NCI-H526 (cell line): ENCODE data around the gene SORCS2.

Source experiments
- DNase-seq, 2 experiments: peaks; one replicate each; lab custom pipeline; 2025; lab: John Stamatoyannopoulos, UW

The SORCS2 gene

DNA sequence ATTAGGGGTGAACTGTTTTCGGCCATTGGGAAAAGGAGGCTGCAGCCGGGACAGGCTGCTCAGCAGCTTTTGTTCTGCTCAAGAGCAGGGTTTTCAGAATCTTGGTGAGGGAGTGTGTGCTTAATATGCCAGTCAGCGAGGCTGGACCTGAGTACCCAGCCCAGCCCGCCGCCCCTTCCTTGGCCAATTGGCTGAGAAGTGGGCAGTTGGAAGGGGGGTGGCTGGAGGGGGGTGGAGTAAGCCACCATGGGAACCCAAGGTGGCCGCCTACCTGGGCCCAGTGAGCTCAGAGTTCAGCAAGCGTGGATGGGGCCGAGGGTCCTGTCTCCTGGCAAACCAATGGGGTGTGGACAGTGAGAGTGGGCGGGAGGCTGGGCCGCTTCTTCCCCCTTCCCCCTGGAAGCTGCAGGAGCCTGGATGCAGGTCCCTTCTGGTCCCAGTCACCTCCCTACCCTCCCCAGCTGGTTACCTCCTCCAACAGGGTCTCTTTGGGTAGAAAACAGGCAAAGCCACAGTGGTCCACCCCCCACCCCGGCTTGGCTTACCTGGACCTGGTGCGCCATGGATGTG is 52.5 kb downstream of the SORCS2 start:
- DNase-seq = no peak

DNA sequence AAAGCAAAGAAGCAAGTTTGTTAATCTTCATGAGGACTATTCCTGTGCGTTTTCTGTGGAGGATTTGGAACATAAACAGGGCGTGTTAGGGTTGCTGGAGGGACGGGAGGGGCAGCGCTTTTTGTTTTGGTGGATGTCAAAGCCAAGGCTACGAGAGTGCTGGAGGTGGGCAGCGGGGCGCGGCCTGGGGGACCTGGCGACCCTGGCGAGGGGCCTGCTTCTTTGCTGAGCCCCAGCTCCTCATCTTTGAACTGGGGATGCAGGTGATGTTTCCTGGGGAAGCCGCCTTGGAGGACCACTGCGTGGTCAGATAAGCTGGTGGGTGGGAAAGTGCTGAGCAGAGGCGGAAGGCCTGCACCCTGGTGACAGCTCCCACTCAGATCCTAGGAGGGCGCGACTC is 55.2 kb downstream of the SORCS2 start:
- DNase-seq = no peak

DNA sequence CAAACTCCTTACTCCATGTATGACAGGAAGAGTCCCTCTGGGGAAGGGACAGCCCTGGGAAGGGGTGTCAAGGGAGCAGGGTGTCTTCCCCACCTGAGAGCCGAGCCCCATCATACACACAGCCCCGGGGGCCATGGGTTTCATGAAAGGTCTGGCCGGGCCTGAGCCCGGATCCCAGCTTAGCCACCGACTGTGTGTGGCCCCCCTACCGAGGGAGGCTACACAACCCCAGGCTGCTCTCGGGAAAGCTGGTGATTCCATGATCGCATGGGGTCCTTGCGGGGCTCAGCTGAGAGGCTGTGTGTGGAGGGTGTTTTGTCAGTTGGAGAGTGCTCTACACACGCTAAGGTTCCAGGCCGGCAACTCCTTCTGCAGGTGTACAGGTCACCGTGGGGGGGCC is 55.6 kb downstream of the SORCS2 start:
- no peak for DNase-seq

DNA sequence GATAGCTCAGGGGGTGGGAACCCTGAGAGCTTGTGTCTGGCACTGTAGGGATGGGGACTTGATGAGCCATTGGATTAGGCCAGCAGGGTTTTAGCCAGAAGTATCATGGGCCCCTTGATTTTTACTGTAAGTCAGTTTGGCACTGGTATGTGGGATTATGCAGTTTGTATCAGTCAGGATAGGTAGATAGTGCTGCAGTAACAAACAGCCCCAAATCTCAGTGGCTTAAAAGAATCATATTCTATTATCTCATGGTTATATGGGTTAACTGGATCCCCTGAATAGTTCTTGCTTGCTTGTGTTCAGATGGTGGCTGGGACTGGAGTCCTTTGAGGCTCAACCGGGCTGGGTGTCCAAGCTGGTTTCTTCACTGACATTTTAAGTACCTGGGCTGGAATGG is 56.5 kb downstream of the SORCS2 start:
- DNase-seq = no peak

DNA sequence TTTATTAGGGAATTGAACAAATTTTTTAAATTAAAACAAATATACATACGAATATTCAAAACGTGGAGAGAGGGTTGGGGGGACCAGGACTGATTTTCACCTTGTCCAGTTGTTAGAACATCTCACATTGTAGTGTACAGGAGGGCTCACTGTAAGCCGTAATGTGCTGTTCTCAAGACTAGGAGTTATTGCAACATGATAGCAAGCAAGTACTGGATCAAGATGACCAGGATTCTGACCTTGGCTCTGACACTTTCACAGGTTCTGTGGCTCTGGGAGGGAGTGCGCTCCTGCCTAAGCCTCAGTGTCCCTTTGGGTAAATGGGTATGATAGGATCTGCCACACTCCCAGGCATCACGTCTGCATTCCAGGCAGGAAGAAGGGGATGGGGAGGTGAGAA is 59.0 kb downstream of the SORCS2 start:
- DNase-seq = no peak

DNA sequence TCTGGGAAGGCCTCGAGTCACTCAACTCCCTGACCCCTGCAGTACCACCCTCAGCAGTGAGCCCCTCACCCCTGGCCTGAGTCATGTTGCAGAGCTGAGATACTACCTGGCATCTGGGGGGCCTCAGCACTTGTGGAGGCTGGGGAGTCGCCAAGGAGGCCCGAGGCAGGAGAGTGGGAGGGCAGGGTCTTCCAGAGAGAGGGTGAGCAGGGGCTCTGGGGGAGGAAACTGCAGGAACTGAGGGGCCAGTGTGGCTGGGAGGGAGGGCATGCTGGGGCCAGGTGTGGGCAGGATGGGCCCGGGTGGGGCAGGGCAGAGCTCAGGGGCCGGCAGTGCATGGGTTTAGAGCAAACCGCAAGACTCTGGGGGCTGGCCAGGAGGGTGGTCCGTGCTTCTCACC is 59.7 kb downstream of the SORCS2 start:
- DNase-seq = no peak

DNA sequence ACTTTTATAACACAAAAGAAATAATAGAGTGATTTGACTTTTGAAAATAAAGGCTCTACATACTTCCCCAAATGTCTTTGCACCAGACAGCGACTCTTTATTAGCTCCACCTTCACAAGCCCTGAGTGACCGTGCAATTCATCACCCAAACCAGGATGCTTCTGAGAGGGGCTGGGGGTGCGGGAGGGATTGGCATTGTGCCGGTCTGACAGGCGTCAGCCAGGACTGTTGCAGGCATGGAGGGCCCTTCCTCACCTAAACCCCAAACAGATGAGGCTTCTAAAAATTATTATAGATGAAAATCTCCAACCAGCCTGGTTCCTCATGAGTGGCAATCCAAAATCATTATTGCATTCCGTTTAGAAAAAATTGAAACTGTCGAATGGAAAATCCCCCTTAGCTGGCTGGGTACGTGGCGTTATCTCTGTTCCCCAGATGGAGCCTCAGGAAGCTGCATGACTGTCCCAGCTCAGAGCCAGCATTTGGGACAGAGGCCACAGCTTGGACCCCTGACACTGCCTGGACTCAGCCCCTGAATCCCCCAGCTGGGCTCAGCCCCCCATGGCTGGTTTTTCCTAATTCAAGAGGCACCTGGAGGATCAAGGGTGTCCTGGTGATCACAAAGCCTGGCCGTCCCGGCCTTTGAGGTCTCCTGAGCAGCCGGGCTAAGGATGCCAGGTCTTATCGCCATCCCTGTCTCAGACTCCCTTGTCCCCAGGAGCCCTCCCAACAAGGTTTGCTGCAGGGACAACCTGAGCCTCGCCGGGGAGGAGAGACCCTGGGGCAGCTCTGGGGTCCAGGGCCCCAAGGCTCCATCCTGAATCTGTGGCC is 60.4 kb downstream of the SORCS2 start:
- no peak for DNase-seq

DNA sequence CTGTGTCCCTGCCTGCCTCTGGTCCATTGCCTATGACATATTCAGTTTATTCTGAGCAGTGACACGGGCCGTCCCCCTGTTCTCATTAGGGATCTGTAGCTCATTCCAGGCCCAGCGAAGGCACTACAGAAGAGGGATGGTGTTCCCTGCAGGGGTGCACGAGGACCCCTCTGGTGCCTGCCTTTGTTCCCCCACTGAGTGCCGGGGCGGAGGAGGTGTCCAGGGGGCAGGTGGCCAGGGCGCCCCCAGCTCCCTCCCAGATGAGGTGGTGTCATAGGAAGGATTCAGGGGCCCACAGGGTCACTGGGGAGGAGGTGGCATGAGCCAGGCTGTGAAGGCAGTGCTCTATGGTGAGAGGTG is 61.0 kb downstream of the SORCS2 start:
- DNase-seq = no peak

DNA sequence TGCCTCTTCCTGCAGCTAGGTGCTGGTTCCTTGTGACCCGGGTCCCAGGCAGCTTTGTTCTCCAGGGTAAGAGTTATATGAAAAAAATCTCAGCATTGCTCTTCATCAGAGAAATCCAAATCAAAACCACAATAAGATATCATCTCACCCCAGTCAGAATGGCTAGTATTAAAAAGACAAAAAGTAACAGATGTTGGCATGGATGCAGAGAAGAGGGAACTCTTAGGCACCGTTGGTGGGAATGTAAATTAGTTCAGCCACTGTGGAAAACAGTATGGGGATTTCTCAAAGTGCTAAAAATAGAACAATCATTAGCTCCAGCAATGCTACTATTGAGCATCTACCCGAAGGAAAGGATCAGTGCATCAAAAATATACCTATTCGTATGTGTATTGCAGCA is 61.5 kb downstream of the SORCS2 start:
- no peak for DNase-seq

DNA sequence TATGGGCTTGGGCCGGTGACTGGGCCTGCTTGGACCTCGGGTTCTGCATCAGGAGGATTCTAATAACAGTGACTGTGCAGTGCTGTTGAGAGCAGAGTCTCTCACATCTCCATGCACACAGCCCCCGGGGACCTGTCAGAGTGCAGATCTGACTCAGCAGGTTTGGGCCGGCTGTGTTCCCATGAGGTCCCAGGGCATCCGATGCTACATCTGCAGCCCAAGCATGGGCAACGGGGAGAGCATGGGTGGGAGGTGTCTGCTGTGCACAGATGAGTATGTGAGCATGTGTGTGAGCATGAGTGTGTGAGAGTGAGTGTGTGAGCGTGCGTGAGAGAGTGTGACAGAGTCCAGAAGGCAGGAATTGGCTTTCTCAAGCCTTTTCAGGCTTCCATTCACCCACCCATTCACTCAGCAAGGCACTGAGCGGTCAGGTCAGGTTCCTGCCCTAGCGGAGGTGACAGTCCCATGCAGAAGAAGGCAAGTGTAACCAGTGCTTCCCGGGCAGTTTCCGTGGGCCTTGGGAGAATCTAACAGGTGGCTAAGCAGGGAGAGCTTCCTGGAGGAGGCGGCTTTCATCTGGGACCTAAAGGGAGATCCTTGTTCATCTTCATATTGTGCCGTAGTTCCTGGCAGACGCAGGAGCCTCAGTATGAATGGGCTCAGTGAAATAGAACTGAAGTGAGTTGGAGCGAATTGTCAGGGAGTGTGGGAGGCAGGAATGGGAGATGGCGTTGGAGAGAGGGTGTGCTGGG is 62.6 kb downstream of the SORCS2 start:
- DNase-seq = peak in 1 of 2 experiments; percentile 32

DNA sequence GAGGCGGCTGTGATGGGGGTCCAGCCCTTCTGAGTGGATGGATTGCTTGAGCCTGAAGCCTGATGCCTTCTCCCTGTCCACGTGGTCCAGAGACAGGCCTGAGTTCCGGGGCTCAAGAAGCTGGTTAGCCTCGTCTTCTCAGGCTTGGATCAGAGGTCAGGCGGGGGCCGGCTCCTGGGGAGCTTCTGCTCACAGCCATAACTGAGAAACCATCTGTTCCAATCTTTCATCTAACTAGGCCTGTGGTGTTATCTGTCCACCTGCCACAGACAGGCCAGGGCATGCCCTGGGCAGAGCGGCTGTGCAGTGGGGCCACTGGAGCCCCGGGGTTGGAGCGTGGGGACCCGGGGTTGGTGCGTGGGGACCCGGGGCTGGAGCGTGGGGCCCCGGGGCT is 63.1 kb downstream of the SORCS2 start:
- DNase-seq = peak in 1 of 2 experiments; percentile 22

DNA sequence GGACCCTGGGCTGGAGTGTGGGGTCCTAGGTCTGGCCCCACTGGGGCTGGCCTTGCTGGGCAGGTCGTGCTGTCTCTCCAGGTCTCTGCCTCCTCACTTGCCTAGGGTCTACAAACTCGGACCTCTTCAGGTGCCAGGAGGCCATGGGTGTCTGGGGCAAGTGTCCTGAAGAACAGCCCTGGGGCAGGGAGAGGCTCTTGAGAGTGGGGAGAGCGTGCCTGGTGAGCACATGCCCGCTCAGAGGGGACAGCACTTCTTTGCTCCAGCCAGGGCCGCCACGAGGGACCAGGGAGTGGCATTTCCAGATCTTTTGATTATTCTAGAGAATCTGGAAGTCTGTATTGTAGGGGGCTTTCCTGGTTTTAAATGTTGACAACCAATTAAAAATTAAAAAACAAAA is 63.7 kb downstream of the SORCS2 start:
- DNase-seq = no peak

DNA sequence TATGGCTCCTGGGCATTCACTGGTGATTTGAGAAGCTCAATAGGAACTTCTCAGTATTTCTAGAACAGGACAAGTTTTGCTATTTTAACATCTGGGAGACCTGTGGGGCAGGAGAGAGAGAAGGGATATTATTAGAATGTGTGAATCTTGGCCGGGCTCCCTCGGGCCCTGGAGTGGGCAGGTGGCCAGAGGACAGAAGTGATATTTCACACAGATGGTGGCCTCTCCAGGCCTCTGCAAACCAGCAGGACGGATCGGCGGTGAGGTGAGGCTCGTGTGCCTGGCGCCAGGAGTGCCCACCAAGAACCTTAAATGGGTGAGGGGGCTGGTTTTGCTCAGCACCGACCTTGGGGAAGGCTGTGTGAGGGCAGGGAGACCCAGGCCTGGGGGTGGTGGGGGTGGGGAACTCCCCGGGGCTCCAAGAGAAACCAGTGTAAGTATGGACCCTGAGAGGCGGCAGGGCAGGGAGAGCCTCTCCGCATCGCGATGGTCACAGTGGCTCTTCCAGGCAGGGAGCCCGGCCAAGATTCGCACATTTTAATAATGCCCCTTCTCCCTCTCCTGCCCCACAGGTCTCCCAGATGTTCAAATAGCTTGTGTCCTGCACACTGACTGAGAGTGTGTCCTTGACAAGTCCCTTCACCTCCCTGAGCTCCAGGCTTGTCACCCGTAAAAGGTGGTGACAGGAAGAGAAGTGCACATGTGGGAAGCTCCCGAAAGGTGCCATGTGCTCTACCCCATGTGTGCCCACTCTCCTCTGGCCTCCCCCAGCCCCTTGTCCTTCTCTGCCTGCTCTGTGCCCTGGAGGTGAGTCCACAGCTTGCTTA is 64.9 kb downstream of the SORCS2 start:
- DNase-seq = no peak

DNA sequence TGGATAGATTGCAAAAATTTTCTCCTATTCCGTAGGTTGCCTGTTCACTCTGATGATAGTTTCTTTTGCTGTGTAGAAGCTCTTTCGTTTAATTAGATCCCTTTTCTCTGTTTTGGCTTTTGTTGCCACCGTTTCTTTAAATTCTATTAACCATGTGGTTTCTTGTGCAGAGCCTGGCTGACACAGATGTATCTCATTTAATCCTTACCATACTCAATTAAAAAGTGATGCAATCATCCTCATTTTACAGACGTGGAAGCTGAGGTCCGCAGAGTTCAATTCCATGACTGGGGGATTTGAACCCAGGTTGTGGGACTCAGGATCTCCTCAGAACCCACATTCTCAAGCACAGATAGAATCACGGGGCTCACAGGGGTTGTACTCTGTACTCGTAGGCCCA is 66.7 kb downstream of the SORCS2 start:
- DNase-seq = no peak

DNA sequence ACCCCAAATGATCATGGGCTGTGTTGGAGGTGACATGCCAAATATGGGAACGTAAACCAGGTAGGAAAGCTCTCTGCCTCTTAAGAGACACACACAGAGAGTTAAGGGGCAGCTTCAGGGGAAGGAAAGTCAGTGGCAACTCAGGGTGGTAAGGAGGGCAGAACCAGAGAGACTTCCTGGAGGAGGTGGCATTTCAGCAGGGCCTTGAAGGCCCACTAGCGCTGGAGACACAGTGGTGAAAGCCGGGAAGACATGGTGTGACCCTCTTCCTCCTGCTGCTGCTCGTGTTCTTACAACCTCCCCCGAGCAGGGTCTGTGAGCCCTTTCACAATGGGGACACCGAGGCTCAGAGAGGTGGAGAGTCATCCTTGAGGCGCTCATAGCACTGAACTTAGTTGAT is 68.2 kb downstream of the SORCS2 start:
- no peak for DNase-seq

DNA sequence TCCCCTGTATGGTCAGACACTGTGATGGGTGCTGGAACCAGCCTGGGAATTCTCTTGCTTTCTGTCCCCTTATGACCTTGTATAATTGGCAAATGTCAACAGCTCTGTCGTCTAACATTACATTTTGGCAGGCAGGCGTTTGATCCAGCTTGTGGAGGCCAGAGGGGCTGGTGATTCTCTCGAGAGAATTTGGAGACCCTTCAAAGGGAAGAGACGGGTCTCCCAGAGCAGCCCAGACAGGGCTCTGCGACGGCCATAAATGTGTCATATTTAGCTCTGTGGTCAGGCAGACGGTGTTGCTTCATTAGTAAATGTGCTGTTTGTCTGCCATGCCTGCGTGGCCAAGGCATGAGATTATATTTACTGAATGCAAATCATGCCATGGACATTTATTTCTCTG is 68.7 kb downstream of the SORCS2 start:
- DNase-seq = peak; percentile 27 to 47

DNA sequence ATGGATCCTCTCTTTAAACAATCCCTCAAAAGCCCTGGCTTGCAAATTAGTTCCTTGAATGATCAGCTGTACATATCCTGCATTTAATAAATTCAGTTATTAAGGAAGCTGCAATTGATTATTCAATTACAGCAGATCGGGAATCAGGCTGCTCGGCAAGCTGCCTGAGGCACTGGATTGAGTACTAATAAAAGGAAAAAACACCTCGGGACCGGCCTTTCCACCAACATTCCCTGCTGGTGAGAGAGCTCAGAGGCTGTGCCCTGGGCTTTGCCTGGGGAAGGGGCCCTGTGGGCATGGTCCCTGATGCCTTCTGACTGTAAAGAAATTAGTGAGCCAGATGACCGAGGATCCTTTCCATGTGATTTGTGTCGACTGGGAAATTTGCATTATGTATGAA is 69.2 kb downstream of the SORCS2 start:
- peak in 1 of 2 experiments; percentile 27 for DNase-seq

DNA sequence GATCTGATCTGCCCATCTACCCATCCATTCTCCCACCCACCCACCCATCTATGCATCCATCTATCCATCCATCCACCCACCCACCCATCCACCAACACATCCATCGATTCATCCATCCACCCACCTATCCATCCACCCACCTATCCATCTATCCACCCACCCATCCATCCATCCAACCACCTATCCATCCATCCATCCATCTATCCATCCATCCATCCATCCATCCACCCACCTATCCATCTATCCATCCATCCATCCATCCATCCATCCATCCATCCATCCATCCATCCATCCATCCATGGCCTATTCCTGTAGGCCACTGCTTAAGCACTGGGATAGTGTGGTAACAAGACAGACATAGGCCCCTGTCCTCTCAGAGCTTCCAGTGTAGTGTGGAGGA is 69.8 kb downstream of the SORCS2 start:
- DNase-seq = no peak

DNA sequence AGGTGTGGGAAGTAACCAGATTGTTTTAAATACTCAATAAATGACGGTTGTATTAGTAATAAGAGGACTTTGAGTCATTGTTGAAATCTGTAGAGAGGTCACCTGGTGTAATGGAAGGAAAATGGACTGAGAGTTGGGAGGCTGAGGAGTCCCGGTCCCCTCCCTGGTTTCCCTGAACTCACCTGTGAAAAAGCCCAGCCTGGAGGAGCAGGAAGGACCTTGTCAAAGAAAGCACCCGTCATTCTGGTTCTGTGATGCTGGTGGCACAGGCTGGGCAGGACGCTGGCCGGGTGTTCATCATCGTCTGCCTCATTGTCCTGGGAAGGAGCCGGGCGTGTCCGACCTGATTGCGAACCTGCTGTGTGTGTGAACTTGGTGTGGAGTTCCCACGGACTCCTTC is 70.8 kb downstream of the SORCS2 start:
- no peak for DNase-seq

DNA sequence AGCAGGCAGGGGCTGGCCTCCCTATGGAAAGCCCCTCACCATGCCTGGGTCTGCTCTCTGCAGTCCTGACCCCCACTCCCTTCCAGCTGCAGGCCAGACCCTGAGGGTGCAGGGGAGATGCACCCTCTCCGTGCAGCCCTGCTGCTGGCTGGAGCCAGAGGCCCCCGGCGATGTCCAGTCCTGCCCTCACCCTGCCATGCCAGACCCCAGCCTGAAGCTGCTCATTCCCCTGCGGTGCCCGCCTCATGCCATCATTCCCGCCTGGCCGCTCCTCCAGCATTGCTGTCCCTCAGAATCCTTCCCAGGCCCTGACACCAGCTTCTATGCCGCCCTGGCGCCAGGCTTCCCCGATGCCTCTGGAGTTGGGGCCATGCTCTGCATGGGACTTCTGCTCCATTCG is 72.4 kb downstream of the SORCS2 start:
- DNase-seq = no peak

DNA sequence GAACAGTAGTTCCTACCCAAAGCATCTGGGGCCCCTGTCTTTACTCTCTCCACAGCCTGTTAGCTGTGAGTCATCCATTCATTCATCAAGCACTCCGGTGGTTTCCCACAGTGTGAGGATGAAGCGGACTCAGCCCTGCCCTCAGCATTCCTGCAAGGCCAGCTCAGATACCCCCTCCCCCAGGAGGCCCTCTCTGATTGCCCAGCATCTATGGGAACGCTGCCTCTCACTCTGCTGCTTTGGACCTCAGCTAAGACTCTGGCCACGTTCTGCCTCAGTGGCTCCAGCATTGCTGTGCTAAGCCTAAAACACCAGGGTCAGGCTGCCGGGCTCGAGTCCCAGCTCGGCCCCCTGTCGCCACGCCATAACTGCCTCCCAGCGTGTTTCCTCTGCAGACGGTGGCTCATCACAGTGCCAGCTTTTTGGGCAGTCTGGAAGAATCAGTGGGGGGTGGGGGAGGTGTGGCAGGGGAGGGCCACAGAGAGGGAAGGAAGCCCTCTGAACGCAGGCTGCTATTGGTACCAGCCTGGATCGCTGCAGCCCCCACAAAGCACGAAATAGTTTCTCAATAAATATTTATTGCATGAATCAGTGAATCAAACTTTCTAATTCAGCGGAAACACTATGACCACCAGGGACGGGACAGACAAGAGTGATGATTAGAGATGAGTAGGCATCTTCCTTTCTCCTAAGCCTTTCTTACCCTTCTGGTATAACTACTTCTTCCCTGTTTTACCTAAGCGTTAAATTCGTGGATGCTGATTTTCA is 74.4 kb downstream of the SORCS2 start:
- DNase-seq = no peak

DNA sequence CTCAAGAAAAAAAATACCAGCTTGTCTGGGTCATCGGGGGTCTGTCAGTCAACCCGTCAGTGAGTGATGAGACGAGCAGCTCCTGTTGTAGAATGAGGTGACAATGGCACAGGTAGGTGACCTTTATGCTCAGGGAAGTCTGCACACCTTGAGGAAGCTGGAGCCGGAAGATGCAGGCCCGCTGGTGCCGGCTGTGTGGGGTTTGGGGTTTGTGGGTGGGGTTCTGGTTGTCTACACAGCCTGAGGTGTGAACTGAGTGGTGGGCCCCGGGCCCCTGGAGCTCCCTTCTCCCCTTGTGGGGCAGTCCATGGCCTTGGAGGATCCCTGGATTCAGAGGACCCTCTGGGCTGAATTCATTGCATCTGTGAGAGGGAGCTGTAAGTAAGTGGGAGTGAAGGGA is 75.5 kb downstream of the SORCS2 start:
- no peak for DNase-seq
